GM19452 (cell line): Measurements from ENCODE around the gene CFAP20.
A peak's percentile ranks its signal among the peaks of the same experiment; 100 is the strongest.

Experiments
- ATAC-seq: cut with Tn5 transposase; IDR thresholded peaks from one replicate; pipeline ENCODE4 v1.9.1; 2021; ENCODE audit not compliant: unreplicated experiment

Gene CFAP20

GRCh38 chr16:58129097-58129936, at the start of gene CFAP20:
Gene CFAP20, minus strand, starts transcription at chr16:58129381. Its CDS starts 266 bp downstream, at chr16:58129115.
- ATAC-seq = peak; percentile 89

DNA sequence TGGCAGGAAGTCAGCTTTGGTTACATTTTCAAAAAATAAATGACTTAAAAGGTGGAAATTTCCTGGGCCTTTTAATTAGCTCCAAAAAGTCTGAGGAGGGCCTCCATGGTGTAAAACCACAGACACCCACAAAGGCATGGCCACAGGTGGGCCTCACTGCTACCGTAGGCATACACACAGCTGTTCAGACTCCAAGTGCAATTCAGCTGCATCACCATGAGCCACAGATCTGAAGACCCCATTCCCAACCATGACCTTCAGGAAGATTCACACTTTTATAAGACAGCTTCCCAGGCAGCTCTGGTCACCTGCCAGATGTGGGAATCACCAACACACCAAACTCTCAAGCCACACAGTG, 48.2 kb upstream of the CFAP20 start:
- ATAC-seq = no peak

- ATAC-seq = no peak
Observed at GRCh38 chr16:58176608-58177352, 47.6 kb upstream of the CFAP20 start.

- no peak for ATAC-seq
Observed at GRCh38 chr16:58170223-58170622, 41.0 kb upstream of the CFAP20 start.

DNA sequence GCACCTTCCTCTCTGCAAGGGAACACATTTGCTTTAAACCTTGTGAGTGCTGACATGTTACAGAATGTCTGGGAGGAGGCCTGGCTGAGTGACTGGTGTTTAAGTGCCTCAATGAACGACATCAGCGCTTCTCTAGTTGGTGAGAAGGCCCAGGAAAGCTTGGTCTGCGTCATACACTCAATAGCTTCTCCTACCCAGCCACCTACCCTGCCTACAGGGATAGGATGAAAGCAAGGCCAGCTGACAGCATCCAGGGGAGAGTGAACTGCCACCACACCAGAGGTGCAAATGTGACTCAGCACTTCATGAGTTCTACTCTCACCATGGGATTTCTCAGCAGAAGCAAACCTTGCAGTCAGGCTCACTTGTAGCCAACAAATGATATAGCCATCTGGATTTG, 31.7 kb upstream of the CFAP20 start:
- no peak for ATAC-seq

DNA sequence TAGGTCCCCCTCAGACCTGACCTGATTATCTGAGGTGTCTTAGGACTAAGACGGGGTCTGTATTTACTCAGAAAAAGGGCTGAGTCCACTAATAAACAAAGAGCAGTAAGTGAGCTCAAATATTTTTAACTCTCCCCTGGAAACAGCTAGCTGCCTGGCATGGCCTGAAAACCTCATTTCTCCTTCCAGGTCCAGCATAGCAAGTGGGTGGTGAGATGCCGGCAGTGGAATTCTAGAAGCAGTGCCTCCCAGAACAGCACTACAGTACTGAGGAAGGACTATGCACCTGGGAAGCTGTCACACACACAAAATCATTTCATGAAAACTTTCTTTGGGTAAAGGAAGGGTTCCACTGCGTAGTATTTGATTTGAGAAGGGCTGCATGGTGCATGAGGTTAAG, 29.5 kb upstream of the CFAP20 start:
- no peak for ATAC-seq

GRCh38 chr16:58157951-58158540, 28.9 kb upstream of the CFAP20 start:
- ATAC-seq = no peak

DNA sequence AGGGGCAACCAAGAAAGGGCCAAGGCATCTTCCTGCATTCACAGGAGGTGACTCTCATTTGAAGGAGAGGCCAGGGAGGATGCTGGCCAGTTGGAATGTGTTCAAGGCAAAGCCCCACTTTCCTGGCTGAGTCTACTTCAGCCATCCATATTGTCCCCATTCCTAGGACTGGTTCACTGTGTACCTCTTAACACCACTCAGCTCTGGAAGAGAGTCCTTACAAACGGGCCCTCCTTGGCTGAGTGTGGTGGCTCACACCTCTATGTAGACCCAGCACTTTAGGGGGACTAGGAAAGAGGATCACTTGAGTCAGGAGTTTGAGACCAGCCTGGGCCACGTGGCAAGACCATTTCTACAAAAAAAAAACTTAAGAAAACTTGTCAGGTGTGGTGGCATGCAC, 28.1 kb upstream of the CFAP20 start:
- ATAC-seq = no peak

- no peak for ATAC-seq
Observed at GRCh38 chr16:58155839-58156238, 26.7 kb upstream of the CFAP20 start.

DNA sequence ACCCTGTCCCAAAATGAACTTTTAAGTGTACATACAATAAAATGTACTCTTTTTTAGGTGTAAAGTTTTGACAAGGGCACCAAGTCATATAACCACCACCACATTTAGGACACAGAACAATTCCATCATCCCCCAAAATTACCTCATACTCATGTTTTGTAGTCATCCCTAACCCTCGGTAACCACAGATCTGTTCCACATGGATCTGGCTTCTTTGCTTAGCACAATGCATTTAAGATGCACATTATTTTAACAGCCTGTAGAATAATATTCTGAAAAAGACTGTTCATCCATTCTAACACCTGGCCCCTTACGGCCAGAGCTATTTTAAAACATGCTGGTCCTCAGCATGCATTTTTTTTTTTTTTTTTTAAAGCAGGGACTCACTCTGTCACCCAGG, 25.2 kb upstream of the CFAP20 start:
- no peak for ATAC-seq

DNA sequence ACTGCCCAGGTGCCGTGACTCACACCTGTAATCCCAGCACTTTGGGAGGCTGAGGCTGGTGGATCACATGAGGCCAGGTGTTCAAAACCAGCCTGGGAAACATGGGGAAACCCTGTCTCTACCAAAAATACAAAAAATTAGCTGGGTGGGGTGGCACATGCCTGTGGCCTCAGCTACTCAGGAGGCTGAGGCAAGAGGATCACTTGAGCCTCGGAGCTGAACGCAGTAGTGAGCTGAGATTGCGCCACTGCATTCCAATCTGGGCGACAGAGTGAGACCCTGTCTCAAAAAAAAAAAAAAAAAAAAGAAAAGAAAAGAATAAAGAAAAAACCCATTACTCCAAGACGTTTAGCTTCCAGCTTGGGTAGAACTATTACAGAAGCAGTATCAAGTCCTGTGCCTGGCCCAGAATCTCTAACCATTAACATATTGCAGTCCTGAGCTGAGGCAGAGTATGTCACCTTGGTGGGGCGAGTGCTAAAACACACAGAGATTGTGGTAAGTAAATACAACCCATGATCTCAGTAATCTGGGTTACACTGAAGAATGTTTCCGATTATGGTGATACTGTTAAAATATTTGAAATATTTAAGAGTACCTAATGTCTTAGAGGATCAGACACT, 23.2 kb upstream of the CFAP20 start:
- ATAC-seq = no peak

GRCh38 chr16:58148526-58148925, 19.3 kb upstream of the CFAP20 start:
- ATAC-seq = no peak

DNA sequence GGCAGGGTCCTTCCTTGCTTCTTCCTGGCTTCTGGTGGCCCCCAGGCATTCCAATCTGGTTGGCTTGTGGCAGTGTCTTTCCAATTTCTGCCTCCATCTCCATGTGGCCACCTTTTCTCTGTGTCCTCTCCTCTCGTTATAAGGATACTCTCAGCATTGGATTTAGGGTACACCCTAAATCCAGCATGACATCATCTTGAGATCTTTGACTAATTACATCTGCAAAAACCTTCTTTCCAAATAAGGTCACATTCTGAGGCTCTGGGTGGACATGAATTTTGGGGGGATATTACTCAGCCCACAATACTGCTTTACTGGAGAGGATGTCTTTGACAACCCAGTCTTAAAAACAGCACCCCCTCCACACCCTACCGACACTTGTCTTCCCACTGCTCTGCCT, 18.9 kb upstream of the CFAP20 start:
- no peak for ATAC-seq

DNA sequence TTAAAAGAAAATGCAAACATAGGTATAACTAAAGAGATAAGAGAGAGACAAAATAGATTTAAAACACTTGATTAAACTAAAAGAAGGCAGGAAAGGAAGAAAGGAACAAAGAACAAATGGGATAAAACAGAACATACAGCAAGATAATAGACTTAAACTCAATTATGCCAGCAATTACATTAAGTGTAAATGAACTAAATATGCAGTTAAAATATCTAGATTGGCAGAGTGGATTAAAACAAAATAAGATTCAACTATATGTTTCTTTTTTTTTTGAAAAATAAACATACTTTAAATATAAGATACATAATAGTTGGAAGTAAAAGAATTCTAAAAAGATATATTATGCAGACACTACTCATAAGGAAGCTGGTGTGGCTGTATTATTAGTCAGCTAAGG, 9.7 kb upstream of the CFAP20 start:
- ATAC-seq = no peak

DNA sequence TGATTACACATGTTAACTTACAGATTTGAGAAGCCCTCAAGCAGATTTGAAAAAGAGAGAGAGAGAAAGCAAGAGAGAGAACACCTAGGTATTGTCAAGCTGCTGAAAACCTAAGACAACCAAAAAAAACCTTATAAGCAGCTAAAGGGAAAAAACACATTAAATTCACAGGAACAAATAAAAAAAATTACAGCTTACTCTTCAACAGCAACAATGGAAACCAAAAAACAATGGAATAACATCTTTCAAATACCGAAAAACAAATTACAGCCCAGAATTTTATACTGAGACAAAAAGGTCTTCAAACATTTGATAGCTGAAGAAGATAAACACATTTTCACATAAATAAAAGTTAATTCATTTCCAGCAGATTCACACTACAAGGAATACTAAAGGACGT, 8.4 kb upstream of the CFAP20 start:
- no peak for ATAC-seq

- ATAC-seq = peak; percentile 3
Observed at GRCh38 chr16:58128711-58129096, 477 bp downstream of the CFAP20 start.

GRCh38 chr16:58128181-58128631, 975 bp downstream of the CFAP20 start:
- no peak for ATAC-seq

DNA sequence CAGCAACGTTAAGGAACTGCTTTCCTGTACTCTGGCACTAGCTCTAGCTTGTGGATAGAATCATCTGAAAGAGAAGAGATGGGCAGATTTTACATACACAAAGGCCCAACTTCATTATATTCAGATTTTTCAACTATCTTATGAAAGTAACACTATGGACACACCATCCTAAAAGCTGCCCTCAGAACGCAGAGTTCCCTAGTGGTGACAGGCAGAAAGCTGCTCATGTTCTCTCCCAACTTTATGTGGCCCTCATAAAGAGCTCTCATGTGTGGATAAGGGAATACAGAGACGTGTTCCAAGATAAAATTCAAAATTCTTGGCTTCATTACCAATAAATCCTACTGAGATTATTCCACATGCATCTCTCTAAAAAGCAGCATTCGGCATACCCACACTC, 1.5 kb downstream of the CFAP20 start:
- ATAC-seq = no peak

GRCh38 chr16:58127033-58127556, 2.1 kb downstream of the CFAP20 start:
- no peak for ATAC-seq

DNA sequence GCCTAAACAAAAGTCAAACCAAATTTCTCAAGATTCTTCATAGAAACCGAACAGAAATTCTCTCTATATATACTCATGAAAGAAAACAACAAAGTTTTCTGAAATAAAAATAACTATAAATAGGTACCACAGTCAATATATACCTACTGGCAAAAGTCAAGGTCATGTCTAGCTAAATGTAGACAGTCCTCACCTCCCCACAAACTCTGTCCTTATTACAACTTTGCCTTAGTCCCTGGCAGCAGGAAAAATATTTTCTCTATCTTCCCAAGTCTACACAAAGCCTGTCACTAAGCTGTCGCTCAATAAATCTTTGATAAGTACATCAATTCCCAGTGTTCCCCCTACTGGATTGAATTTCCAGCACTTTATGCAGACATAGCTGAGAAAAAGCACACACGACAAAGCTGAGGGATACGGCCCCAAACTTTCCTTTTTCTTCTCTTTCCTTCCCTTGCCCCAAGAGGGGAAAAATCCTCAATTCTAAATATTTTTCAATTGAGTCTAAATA, 2.7 kb downstream of the CFAP20 start:
- no peak for ATAC-seq

DNA sequence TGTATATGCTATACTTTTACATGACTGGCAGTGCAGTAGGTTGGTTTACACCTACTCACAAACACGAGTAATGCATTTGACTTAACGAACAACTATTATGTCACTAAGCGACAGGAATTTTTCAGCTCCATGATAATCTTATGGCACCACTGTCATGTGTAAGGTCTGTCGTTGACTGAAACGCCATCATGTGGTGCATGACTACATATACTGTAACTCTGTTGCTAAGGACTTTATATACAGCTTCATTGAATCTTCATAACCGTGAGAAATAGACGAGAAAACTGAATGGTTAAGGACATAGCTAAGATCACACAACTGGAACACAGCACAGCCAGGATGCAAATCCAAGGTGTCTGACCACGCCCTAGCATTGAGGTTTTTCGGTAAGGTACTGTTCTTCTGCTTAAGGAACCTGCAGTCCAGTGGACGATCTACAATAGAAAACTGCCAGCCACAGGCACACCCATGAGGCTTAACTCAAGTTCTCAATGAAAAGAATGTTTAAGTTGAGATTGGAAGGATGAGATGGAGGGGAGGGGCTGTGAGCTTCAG, 3.3 kb downstream of the CFAP20 start:
- no peak for ATAC-seq
